NCI-H446 (cell line): ENCODE results near the gene NUB1.
A peak's percentile ranks its signal among the peaks of the same experiment; 100 is the strongest.
"Not testable (repeated sequence)": the region's sequence is repeated elsewhere in the genome, so short reads cannot be mapped to it uniquely, and the experiment has no call there.

ENCODE experiments used
- DNase-seq, 2 experiments: peaks; one replicate each; lab custom pipeline; 2025; lab: John Stamatoyannopoulos, UW

NUB1 gene

GRCh38 chr7:151341357-151342101, at the start of gene NUB1:
NUB1 (plus strand) TSS chr7:151341812; CDS start chr7:151345350, 3,538 bp downstream.
- peak; percentile 50 to 88 for DNase-seq

GRCh38 chr7:151292850-151293249, 48.8 kb upstream of the NUB1 start:
- DNase-seq: no peak

GRCh38 chr7:151296202-151296992, 45.2 kb upstream of the NUB1 start:
- DNase-seq: no peak

GRCh38 chr7:151298765-151299164, 42.8 kb upstream of the NUB1 start:
- no peak for DNase-seq

GRCh38 chr7:151299530-151299929, 42.1 kb upstream of the NUB1 start:
- no peak for DNase-seq

GRCh38 chr7:151299940-151300645, 41.5 kb upstream of the NUB1 start:
- no peak for DNase-seq

GRCh38 chr7:151301471-151302462, 39.8 kb upstream of the NUB1 start:
- no peak for DNase-seq

- not testable (repeated sequence) for DNase-seq
Observed at GRCh38 chr7:151304251-151304650, 37.4 kb upstream of the NUB1 start.

GRCh38 chr7:151304856-151305255, 36.8 kb upstream of the NUB1 start:
- no peak for DNase-seq

- DNase-seq: no peak
Observed at GRCh38 chr7:151306374-151306773, 35.2 kb upstream of the NUB1 start.

- DNase-seq: no peak
Observed at GRCh38 chr7:151306860-151307259, 34.8 kb upstream of the NUB1 start.

GRCh38 chr7:151307536-151307935, 34.1 kb upstream of the NUB1 start:
- DNase-seq: no peak

GRCh38 chr7:151308256-151308655, 33.4 kb upstream of the NUB1 start:
- no peak for DNase-seq

- DNase-seq: no peak
Observed at GRCh38 chr7:151308791-151309190, 32.8 kb upstream of the NUB1 start.

- DNase-seq: no peak
Observed at GRCh38 chr7:151309311-151309710, 32.3 kb upstream of the NUB1 start.

GRCh38 chr7:151310578-151310977, 31.0 kb upstream of the NUB1 start:
- peak in 1 of 2 experiments; percentile 18 for DNase-seq

GRCh38 chr7:151311294-151311864, 30.2 kb upstream of the NUB1 start:
- peak in 1 of 2 experiments; percentile 21 for DNase-seq

- DNase-seq: no peak
Observed at GRCh38 chr7:151312356-151312755, 29.3 kb upstream of the NUB1 start.

GRCh38 chr7:151312831-151313809, 28.5 kb upstream of the NUB1 start:
- no peak for DNase-seq

GRCh38 chr7:151313857-151314256, 27.8 kb upstream of the NUB1 start:
- DNase-seq: peak in 1 of 2 experiments; percentile 44
